Stimulated activated naive B cell treated with anti-CD40 and anti-IgM and Interleukin-4, amounts not matched to agents 10 μg/mL and 1 μg/mL and 100 μg/mL, for 72 hours (primary cell): ENCODE results near the gene TSHZ3.

Experiments
- ATAC-seq, 2 donors: fragments of 150-1000 bp; cut with Tn5 transposase; replicated peaks; 2 replicates each; pipeline ENCODE4 v1.10.0; 2021; ENCODE audit warnings: moderate library complexity in 1 of 2
- DNase-seq: peaks from one replicate; pipeline ENCODE4 v3.0.0; 2021
- H3K27ac Mint-ChIP-seq: one replicate; pipeline ENCODE4 v1.8.0; 2022; ENCODE audit warnings: mild to moderate bottlenecking, mixed read lengths
- H3K27me3 Mint-ChIP-seq, 2 donors: one replicate each; pipeline ENCODE4 v1.8.0; 2022; ENCODE audit warnings: mixed read lengths in 2 of 2
- H3K36me3 Mint-ChIP-seq, 2 donors: one replicate each; pipeline ENCODE4 v1.8.0; 2022; ENCODE audit warnings: mixed read lengths in 2 of 2, mild to moderate bottlenecking in 1 of 2
- H3K4me1 Mint-ChIP-seq, 2 donors: one replicate each; pipeline ENCODE4 v1.8.0; 2022; ENCODE audit warnings: mixed read lengths in 2 of 2, mild to moderate bottlenecking in 1 of 2
- H3K4me3 Mint-ChIP-seq, 2 donors: one replicate each; pipeline ENCODE4 v1.8.0; 2022; ENCODE audit warnings: mild to moderate bottlenecking in 2 of 2, mixed read lengths in 2 of 2, moderate library complexity in 1 of 2
- H3K9me3 Mint-ChIP-seq, 2 donors: one replicate each; pipeline ENCODE4 v1.8.0; 2022; ENCODE audit warnings: mixed read lengths in 2 of 2, mild to moderate bottlenecking in 1 of 2

Gene TSHZ3

GRCh38 chr19:31372246-31372781 lies 23.1 kb upstream of the TSHZ3 start:
- DNase-seq (no peak), ATAC-seq (no peak)
- Mint-ChIP-seq H3K36me3 (no peaks in the 10 kb centered on the region), H3K4me1 (no peaks in the 10 kb centered on the region), H3K9me3 (peaks cover 0 to 3% of the 10 kb centered on the region in 2 donors), H3K27me3 (peaks cover 3 to 10% of the 10 kb centered on the region in 2 donors), H3K4me3 (no peak overlapping the region), H3K27ac (no peak overlapping the region)

DNA sequence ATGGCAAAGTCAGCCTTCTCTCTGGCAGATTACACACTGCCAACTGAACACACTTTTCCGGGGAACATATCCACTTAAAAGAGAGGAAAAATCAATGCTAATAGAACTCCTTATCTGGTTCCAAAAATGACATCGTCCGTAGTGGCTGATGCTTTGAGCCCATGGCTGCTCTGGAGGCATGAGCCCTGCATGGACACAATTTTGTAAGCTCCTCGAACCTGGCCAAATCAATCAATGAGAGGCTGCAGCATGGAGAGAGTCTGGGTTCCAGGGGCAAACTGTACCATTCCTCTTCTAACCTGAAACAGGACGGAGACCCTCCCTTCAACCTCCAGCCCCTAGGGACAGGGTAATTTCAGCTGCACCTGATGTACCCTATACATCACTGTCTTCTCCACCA lies 21.0 kb upstream of the TSHZ3 start:
- Mint-ChIP-seq H3K27ac (no peak overlapping the region), H3K4me3 (no peak overlapping the region), H3K4me1 (no peaks in the 10 kb centered on the region), H3K9me3 (peaks cover 0 to 3% of the 10 kb centered on the region in 2 donors), H3K36me3 (no peaks in the 10 kb centered on the region), H3K27me3 (peaks cover 8 to 13% of the 10 kb centered on the region in 2 donors)
- no peak for DNase-seq
- ATAC-seq = no peak

DNA sequence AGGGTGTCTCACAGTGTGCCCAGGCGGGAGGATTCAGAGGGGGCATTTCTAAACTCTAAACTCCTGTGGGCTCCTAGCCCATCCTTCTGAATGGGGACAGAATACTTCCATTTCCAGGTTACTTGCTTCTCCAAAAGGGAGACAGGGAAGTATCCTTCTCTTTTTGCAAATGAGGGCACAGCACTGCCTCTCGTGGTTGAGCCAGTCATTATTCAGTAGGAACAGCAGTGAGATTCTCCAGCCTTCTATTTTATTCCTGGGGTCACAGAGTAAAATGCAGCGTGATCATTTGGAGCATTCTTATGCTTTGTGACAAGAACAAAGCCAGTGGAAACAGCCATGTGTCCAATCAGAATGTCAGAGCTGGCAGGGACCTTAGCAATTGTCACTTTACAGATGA lies 15.7 kb upstream of the TSHZ3 start:
- H3K27me3 Mint-ChIP-seq = peaks cover 14 to 25% of the 10 kb centered on the region in 2 donors

DNA sequence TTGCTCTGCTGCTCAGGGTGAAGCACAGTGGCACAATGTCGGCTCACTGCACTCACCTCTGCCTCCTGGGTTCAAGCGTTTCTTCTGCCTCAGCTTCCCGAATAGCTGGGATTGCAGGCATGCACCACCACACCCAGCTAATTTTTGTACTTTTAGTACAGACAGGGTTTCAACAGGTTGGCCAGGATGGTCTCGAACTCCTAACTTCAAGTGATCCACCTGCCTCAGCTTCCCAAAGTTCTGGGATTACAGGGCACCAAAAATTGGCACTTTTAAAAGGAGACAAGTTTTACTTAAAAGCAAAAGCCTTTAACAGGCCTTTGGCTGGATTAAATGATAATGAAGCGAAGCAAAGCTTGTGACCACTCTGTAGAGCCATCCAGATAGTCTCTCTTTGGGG lies 12.5 kb upstream of the TSHZ3 start:
- Mint-ChIP-seq H3K4me3 (no peak overlapping the region), H3K4me1 (no peaks in the 10 kb centered on the region), H3K9me3 (peaks cover 0 to under 1% of the 10 kb centered on the region in 2 donors), H3K27me3 (peaks cover 36 to 47% of the 10 kb centered on the region in 2 donors), H3K27ac (no peak overlapping the region), H3K36me3 (no peaks in the 10 kb centered on the region)
- no peak for ATAC-seq
- DNase-seq = no peak

More for the DNA sequence above, 15.7 kb upstream of the TSHZ3 start:
- DNase-seq (no peak), ATAC-seq (no peak)
- Mint-ChIP-seq H3K36me3 (no peaks in the 10 kb centered on the region), H3K4me1 (no peaks in the 10 kb centered on the region), H3K4me3 (no peak overlapping the region), H3K9me3 (no peaks in the 10 kb centered on the region), H3K27ac (no peak overlapping the region)

GRCh38 chr19:31357315-31357673 lies 8.1 kb upstream of the TSHZ3 start:
- no peak for DNase-seq
- H3K4me1 Mint-ChIP-seq = peaks cover 0 to 2% of the 10 kb centered on the region in 2 donors
- ATAC-seq = no peak
- H3K36me3 Mint-ChIP-seq = no peaks in the 10 kb centered on the region
- H3K27ac Mint-ChIP-seq = no peak overlapping the region
- peaks cover 0 to 4% of the 10 kb centered on the region in 2 donors for H3K9me3 Mint-ChIP-seq
- H3K4me3 Mint-ChIP-seq = no peak overlapping the region
- peaks cover 56 to 78% of the 10 kb centered on the region in 2 donors for H3K27me3 Mint-ChIP-seq

DNA sequence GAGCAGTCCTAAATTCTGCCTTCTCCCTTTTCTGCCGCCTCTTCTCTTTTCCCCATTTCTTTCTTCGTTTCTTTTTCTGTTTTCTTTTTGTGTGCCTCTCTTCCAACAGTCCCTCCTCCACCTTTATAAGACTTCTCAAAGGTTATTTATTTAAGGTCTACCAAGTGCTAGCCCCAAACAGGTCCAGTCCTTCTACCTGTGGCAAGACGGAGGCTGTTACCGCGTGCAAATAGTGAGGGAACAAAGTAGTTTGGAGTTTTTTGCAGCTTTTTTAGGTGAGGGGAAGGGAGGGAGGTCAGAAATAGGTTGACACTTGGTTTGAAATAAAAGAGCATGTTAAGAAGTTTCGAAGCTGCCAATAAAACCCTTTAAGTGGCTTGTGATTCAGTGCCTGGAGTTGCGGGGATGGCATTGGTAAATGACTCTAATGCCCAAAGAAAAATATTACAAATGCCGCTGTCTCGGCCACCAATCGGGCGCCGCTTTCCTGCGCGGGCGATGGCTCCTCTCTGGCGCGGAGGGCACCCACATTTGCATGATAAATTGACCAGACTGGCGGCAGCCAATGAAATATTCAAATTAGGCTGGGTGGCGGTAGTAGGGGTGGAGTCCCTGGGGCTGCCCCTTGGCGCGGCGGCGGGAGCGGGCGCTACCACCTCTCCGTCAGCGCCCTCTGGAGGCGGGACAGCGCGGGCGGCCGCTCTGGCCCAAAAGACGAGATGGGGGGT lies 7.5 kb upstream of the TSHZ3 start:
- H3K27ac Mint-ChIP-seq = peak overlapping the region; percentile 32
- no peak overlapping the region for H3K4me3 Mint-ChIP-seq
- H3K27me3 Mint-ChIP-seq = peaks cover 62 to 83% of the 10 kb centered on the region in 2 donors
- no peaks in the 10 kb centered on the region for H3K36me3 Mint-ChIP-seq
- peaks cover 4 to 6% of the 10 kb centered on the region in 2 donors for H3K4me1 Mint-ChIP-seq
- DNase-seq (peak; percentile 12), ATAC-seq (peak; percentile 57 to 64)
- H3K9me3 Mint-ChIP-seq = peaks cover 0 to 4% of the 10 kb centered on the region in 2 donors

- Mint-ChIP-seq H3K27me3 (peaks cover 68 to 92% of the 10 kb centered on the region in 2 donors), H3K4me1 (peaks cover 10 to 12% of the 10 kb centered on the region in 2 donors), H3K27ac (no peak overlapping the region), H3K36me3 (peaks cover 3 to 4% of the 10 kb centered on the region in 2 donors), H3K4me3 (no peak overlapping the region), H3K9me3 (peaks cover 0 to 4% of the 10 kb centered on the region in 2 donors)
- no peak for DNase-seq
- no peak for ATAC-seq
Measured at GRCh38 chr19:31355665-31356289, 6.5 kb upstream of the TSHZ3 start.

GRCh38 chr19:31354799-31355664 lies 5.8 kb upstream of the TSHZ3 start:
- peak overlapping the region in 1 of 2 donors; percentile 47 for H3K4me3 Mint-ChIP-seq

GRCh38 chr19:31354316-31354715 lies 5.1 kb upstream of the TSHZ3 start:
- Mint-ChIP-seq H3K36me3 (peaks cover 3 to 4% of the 10 kb centered on the region in 2 donors), H3K9me3 (peaks cover 0 to 4% of the 10 kb centered on the region in 2 donors), H3K4me3 (no peak overlapping the region), H3K27me3 (peaks cover 68 to 82% of the 10 kb centered on the region in 2 donors), H3K27ac (peak overlapping the region; percentile 15), H3K4me1 (peaks cover 10 to 13% of the 10 kb centered on the region in 2 donors)
- ATAC-seq (no peak), DNase-seq (no peak)

More at GRCh38 chr19:31354799-31355664, 5.8 kb upstream of the TSHZ3 start:
- peaks cover 68 to 89% of the 10 kb centered on the region in 2 donors for H3K27me3 Mint-ChIP-seq
- ATAC-seq (no peak), DNase-seq (no peak)
- H3K27ac Mint-ChIP-seq = no peak overlapping the region
- peaks cover 0 to 4% of the 10 kb centered on the region in 2 donors for H3K9me3 Mint-ChIP-seq
- H3K36me3 Mint-ChIP-seq = peaks cover 3 to 4% of the 10 kb centered on the region in 2 donors
- H3K4me1 Mint-ChIP-seq = peaks cover 10 to 13% of the 10 kb centered on the region in 2 donors

DNA sequence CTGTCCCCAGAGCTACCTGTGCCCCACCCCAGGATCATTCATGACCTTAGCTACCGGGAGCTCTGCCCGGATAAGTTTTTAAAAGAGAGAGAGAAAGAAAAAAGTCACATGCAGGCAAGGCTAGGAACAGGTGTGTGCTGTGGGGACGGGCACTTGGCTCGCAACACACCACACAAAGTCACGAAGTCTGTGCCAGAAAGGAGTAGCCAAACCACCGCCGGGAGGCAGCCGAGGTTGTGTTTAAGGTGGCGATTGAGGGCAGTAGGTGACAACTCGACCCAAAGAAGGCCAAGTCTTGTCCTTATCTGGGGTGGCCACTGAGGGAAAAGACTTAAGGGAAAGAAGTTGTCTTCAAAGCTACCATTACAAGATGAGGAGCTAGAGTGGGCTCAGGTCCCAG lies 4.6 kb upstream of the TSHZ3 start:
- Mint-ChIP-seq H3K4me3 (no peak overlapping the region), H3K27ac (peak overlapping the region; percentile 15), H3K36me3 (peaks cover 3 to 4% of the 10 kb centered on the region in 2 donors), H3K9me3 (peaks cover 0 to 4% of the 10 kb centered on the region in 2 donors), H3K27me3 (peaks cover 65 to 79% of the 10 kb centered on the region in 2 donors), H3K4me1 (peaks cover 10 to 14% of the 10 kb centered on the region in 2 donors)
- ATAC-seq (no peak), DNase-seq (no peak)

GRCh38 chr19:31352782-31353651 lies 3.8 kb upstream of the TSHZ3 start:
- Mint-ChIP-seq H3K27me3 (peaks cover 67 to 79% of the 10 kb centered on the region in 2 donors), H3K27ac (no peak overlapping the region), H3K4me1 (peaks cover 18 to 22% of the 10 kb centered on the region in 2 donors), H3K9me3 (peaks cover 0 to 4% of the 10 kb centered on the region in 2 donors), H3K36me3 (peaks cover 5 to 10% of the 10 kb centered on the region in 2 donors), H3K4me3 (peak overlapping the region in 1 of 2 donors; percentile 30)
- ATAC-seq (no peak), DNase-seq (no peak)

DNA sequence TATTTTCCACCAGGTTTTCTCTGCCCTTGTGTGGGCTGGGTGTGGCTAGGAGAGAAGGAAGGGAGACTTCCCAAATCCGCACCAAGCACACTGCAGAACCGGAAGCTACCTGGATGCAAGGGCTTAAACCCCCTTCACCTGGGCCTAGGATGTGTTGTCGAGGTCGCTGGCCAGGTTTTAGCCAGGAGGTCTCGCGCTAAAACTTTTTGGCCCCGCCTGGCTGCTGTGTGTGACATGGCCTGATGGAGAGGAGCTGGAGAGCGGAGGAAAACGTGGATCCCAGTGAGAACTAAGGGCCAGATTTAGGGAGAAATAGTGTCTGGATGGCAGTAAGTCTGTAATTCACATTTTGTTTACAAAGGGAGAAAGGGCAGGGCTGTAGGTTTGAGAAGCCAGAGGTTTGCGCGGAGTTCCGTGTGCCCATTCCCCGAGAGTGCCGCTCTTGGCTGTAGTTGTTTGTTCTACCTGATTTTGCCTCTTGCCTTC lies 3.1 kb upstream of the TSHZ3 start:
- Mint-ChIP-seq H3K27me3 (peaks cover 67 to 79% of the 10 kb centered on the region in 2 donors), H3K9me3 (peaks cover 0 to 4% of the 10 kb centered on the region in 2 donors), H3K36me3 (peaks cover 5 to 10% of the 10 kb centered on the region in 2 donors), H3K4me1 (peaks cover 19 to 23% of the 10 kb centered on the region in 2 donors), H3K4me3 (peak overlapping the region in 1 of 2 donors; percentile 30), H3K27ac (peak overlapping the region; percentile 62)
- ATAC-seq = no peak
- DNase-seq = no peak

DNA sequence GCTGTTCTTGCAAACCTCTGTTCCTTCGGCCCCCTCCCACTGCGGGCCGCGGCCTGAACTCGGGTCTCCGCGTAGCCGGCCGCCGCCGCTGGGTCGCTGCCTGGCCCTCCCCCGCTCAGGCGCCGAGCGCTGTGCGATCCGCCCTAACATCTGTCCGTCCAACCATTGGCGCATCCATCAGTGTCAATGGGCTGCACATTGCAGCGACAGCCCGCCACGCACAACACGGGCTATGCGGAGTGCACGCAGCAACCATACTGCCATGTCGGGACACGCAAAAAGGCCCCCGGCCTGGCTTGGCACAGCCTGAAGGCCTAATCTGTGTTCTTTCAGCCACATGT lies 2.6 kb upstream of the TSHZ3 start:
- Mint-ChIP-seq H3K9me3 (peaks cover 0 to 4% of the 10 kb centered on the region in 2 donors), H3K27ac (peak overlapping the region; percentile 62), H3K36me3 (peaks cover 5 to 10% of the 10 kb centered on the region in 2 donors), H3K4me3 (peak overlapping the region; percentile 62 to 89), H3K4me1 (peaks cover 19 to 23% of the 10 kb centered on the region in 2 donors), H3K27me3 (peaks cover 66 to 79% of the 10 kb centered on the region in 2 donors)
- DNase-seq (no peak), ATAC-seq (no peak)
